NCI-H187 (cell line): ENCODE results near the gene LEAP2.

Experiments
- DNase-seq, 2 experiments: peaks; one replicate each; lab custom pipeline; 2025; lab: John Stamatoyannopoulos, UW

LEAP2 gene, protein sequence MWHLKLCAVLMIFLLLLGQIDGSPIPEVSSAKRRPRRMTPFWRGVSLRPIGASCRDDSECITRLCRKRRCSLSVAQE

DNA sequence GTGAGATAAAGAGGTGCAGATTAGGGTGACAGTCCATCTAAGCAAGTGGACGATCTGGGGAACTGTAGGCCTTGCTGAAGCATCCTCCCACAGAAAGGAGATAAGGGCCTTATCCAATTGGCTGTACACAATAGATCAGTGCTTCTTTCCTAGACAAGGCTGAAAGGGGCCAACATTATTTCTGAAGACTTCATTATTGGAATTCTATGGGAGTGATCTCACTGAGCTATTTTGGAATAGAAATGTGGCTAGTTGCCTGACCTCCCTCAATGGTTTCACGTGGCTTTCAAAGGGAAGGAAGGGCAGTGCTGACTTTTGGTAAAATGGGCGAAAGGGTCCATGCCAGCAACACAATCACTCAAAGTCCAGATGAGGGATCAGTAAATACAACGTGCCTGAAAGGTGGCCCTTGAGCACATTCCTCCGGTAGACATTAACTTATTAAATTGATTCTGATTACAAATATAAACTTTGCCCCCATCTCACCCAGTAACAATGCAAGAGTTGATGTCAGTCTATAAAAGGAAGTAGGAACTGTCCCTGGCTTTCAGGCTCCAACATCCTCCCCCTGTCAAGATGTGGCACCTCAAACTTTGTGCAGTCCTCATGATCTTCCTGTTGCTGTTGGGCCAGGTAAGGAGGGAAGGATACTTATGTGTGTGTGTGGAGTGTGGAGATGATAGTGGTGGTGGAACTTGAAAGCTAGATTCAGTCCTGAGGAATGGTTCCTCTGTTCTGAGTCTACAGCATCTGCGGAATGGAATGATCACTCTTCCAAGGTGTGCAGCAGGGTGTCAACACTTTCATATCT lies at the start of gene LEAP2:
Gene LEAP2, plus strand, starts transcription at position 550 of the 811 bp plus-strand sequence. Its CDS starts 27 bp downstream, at position 577.
- no peak for DNase-seq

DNA sequence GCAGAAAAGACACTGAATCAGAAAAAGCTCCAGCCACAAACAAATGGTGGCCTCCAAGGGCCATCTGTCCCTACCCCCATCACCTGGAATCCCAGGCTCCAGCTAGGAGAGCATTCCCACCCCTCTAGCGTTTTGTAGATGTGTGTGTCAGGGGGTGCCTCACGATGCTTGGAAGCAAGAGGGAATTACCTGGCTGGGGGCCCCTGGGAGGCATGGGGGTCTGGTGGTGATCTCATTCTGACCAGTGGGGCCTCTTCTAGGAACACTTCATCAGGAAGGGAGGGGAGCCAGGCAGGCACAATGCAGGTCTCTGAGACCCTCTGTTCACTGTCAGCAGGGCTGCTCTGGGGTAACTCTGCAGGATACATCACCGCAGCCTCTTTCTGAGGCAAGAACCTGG lies 49.0 kb upstream of the LEAP2 start:
- DNase-seq = no peak

DNA sequence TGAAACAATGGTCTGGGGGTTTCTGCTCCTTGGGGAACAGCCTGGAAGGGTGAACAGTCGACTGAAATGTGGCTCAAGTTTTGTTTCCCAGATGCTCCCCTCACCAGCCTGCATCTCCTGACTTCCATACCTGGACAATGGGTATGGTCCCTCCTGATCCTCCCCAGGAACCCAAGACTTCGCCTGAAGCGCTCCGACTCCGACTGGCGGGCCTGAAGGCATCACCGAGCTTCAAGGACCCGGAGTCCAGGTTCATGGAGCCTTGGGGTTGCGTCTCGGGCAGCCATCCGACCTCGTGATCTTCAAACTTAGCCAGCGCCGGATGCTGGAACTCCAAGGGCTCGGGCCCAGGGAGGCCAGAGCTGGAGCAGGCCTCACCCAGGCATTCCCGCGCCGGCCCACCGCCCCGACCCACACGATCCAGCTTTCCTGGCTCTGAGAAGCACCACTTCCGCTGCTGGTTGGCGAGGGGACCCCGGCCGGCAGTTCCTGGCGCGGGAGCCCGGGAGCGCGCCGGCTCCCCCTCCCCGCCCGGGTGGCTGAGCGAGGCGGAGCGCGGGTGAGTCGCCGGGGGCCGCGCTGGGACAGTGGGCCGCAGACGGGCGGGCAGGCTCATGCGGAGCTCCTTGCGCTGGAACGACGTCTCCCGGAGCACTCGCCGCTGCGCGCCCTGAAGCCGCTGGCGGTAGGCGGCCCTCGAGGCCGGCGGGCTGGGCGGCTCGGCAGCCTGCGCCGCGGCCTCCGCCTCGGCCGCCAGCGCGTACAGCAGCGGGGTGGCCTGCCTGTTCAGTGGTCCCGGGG lies 48.2 kb upstream of the LEAP2 start:
- DNase-seq = no peak

DNA sequence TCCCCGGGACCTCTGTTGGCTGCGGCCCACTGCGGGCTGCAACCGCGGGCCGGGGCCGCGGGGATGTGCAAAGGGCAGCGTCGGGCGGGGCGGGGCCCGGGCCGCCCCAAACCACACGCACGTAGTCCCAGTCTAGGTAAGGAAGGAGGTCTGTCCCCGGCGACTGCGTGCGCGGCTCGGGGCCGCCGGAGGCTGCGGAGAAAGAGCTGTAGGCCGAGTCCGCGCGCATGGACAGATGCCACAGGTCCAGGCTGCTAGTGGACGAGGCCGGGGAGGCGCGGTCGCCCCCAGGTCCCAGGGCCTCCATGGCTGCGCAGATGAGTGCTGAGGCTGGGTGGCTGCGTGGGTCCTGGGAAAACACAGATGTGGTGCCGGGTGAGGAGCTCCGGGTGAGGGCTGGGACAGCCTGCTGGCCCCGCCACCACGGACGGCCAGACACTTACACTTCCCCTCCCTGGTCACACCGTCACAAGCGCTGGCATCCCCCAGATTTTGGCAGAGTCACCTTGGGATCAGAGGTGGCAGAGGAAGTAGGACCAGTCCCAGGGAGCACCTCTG lies 47.6 kb upstream of the LEAP2 start:
- no peak for DNase-seq

DNA sequence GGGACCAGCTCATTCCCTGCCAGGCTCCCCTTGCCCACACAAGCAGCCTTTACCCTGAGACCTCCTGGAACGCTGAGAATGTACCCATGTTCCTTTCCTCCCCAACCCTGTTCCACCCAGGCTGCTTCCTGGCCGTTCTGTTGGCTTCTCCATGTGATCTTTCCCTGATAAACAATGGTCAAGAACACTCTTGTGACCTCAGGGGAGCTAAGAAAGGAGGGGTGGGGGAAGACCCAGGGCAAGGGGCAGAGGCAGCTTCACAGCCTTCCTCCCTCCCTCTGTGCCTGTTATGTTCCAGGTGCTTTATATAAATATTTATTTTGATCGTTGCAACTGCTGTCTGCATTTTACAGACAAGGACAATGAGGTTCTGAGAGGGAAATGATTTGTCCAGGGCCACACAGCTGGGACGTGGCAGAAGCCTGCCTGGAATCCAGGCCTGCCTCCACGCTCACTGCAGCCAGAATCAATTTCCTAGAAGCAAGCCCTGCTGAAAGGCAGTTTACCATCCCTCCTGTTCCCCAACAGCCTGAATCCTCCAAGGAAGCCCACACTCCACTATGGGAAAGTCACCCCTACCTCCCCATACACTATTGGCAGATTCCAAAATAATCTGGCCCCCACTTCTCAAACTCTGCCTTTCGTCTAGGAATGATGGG lies 46.9 kb upstream of the LEAP2 start:
- no peak for DNase-seq

DNA sequence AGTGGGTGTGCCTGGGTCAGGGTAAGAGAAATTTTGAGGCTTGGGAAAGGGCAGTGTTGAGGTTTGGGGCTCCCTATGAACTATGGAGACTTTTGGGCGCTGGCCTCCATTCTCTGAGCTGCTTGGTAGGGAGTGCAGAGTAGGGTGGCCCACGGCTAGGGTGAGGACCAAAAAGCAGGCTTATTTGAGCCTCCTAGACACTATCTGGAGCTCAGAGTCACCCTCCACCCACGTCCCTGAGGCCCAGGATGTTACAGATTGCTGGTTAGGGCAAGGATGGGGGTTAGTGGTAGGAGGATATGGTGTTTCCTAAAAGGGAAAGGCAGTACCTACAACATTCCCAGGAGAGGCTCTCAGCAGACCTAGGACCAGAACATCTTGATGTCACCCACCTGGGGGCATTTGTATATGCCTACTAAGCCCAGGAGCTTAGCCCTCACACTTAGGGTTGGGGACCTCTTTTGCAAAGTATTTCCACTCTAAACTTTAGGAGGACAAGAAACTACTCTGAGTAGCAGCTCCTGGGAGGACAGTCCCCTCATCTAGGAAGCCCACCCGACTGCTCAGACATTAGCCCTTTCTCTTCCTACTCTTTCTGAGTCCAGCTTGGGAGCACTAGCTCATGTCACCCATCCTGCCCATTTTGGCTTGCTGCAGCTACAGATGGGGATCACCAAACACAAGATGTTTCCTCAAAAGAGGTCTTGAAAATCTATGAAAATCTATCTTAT lies 45.4 kb upstream of the LEAP2 start:
- DNase-seq = no peak

DNA sequence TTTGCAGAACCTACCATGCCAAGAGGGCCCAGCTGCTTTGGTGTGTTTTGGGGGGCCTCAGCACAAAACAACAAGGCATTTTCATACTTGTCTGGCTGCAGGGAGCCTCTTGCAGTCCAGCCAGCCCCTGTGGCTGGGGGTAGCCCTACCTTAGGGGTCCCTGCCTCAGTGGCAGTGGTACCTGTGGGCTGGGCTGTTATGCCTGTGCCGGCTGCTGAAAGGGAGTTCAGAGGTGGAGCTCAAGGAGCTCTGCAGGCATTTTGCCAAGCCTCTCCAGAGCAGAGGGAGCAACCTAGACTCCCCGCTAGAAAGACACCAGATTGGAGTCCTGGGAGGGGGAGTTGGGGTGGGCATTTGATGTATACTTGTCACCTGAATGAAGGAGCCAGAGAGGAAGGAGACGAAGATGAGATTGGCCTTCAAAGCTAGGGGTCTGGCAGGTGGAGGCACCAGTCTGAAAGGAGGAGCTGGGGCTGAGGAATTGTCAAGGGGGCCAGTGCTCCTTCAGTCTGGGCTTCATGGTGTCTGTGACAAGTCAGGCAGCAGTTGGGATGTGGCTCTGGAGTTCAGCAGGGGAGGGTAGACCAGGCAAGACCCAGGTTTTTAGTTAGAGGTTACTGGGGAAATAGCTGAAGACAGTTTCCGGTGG lies 44.5 kb upstream of the LEAP2 start:
- DNase-seq = no peak

DNA sequence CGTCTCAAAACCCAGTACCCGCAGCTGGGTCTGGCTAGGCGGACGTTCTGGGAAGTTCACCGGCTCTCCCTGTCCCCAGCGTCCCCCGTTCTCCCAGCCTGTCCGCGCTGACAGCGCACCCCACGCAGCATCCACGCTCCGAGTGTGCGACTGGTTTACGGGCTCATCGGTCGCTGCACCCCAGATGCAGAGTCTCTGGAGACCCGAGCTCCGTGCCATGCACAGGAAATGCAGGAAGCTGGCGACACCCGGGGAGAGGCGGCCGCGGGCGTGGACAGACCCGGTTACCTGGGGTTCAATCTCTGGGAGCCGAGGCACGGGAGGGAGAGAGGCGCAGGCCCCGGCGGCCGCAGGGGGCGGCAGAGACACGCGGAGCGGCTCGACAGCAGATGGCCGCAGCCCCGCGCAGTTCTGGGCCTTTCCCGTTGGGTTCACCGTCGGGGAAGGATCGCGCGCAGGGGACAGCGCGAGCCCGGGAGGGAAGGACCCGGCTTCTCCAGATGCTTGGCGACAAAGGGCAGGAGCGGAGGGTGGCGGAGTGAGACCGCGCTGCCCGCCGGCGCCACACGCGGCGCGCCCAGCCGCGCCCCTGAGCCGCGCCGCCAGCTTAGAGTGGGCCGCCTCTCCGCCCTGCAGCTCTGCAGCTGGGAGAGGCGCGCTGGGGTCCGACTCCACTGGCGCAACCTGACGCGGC lies 43.6 kb upstream of the LEAP2 start:
- DNase-seq = peak; percentile 15 to 41

DNA sequence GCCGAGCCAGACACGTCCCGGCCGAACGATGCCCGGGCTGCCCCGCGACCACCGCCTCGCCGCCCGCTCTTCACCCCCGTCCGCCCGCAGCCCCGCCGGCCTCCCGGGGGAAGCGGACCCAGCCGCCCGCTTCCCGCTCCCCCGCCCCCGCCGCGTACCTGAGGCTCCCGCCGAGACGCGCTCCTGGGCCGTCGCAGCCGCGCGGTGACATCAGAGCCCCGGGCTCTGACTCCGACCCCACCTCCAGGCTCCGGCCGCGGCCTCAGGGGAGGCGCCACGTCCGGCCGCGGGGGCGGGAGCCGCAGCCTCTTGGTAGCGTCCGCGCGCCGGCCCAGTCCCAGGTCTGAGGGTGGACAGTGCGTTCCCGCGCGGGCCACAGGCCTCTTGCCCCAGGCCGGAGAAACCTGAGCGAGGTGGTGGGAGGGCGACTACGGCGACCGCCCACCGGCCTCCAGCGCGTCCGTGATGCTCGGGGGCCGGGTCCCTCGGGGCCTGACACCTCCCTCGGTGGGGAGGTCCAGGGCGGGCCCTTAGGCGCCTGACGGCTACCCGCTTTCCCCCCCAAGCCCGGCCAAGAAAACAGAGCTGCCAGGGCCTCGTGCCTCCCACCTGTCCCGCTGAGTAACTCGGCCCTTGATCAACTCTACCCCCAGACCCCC lies 42.9 kb upstream of the LEAP2 start, which contains the start of gene SHROOM1:
Gene SHROOM1, minus strand, starts transcription at position 212 of the 659 bp plus-strand sequence. CDS start 4,507 bp downstream, outside the sequence.
- DNase-seq = peak in 1 of 2 experiments; percentile 28

DNA sequence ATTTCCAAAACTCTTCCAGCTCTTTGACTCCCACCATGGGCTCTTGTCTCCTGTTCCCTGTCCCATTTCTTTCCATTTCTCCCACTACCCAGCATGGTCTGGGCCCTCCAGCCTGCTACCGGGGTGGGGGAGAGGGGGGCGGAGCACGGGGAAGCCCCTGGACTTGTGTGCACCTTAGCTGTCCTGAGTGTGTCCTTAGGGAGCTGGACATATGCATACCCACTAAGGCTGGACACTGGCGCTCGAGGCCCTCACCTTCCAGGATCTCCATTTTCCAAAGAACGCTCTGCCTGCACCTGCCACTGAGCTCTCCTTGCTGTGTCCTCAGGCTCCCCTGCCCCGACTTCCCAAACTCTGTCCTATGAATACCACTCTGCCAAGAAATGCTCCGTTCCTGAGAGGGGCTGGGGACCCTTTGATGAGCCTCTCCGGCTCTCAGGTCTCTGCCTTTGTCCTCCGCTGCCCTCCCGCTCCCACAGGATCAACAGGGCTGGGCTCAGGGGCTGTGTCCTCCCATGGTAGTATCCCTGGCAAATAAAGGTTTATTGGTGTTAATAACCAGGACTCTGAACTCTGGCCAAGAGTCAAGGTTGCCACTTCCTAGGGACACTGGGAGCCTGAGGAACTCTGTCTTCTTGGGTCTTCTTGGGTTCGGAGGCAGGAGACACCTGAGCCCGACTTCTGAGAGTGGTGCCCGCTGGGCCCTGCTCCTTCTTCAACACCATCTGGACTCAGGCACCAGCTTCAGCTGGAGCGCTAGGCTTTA lies 42.2 kb upstream of the LEAP2 start:
- DNase-seq = no peak

DNA sequence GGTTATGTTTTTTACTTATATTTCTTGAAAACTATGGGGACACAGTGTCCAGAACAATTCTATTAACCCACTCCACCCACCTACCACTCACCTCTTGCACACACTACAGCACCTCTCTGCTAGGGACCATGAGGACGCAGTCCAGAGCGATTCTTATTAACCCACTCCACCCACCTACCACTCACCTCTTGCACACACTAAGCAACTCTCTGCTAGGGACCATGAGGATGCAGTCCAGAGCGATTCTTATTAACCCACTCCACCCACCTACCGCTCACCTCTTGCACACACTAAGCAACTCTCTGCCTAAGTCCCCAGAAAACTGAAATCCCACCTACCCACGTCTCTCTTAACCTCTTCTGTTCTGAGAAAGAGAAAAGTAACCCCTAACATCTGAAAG lies 40.9 kb upstream of the LEAP2 start:
- DNase-seq = no peak

DNA sequence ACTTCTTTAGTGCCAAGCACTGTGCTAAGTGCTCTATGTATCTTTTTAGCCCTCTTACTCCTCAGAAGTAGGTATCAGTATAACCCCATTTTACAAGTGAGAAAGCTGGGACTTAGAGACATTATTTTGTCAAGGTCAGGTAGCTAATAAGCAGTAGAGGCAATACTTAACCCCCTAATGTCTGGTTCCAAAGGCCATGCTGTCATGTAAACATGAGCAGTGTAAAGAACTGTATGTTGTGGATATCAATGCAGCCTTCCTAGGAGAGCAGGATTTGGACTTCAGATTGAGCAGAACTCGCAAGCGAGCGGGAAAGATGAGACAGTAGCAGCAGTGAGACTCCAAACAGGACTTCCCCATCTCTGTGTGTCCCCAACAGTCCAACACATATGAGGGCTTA lies 39.4 kb upstream of the LEAP2 start:
- DNase-seq = no peak

DNA sequence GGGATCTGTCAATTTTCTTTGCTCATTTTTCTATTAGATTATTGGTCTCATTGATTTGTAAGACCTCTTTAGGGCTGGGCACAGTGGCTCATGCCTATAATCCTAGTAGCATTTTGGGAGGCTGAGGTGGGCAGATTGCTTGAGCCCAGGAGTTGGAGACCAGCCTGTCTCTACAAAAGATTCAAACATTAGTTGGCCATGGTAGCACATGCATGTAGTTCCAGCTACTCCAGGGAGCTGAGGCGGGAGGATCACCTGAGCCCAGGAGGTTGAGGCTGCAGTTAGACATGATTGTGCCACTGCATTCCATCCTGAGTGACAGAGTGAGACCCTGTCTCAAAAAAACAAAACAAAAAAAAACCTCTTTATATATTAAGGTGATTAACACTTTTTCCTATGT lies 36.6 kb upstream of the LEAP2 start:
- no peak for DNase-seq

DNA sequence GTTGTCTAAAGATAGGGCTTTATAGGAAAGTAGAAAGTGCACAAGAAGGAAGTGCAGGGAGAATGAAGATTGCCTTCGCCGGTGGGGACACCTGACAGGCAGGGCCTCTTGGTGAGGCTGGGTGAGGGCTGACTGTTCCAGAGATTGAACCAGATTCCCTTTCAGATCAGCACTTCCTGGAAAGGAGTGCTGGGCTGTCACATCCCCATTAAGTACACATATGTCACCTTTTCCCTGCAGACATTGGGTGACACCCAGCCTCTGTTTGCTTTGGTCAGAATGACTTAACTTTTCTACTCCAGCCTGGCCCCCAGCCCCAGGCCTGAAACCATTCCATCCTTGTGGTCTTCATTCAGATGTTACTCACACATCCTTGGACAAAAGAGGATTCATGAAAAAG lies 35.6 kb upstream of the LEAP2 start:
- DNase-seq = no peak

DNA sequence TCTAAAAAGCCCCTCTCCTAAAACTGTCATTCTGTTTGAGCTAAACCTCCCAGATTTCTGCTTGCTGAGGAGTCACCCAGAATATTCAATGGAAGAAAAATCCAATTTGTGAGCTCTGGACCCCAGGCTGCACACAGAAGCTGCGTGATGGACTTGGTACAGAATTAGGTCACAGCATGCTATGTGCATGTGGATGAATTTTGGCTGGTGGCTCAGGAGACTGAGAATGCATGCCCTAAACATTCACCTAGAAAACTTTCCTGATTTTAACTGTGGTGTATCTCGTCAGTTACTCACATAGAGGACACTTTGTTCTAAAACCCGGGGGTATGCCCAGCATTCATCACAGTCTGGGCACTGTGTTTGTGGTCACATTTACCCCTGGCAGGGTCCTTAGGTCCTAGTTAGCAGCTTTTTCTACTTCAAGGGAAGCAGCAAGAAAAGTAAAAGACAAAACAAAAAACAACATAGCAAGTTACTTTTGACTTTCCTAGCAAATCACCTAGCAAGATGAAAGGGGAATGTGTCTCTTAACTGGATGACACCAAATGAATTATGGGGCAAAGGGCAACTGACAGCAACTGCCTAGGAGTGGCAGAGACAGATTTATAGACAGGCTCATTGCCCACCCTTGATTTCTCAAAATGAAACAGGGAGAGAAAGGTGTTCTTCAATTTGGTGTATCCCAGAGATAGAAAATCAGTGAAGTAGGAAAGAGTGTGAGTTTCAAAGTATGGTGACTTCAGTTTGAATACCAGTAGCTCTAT lies 34.8 kb upstream of the LEAP2 start:
- DNase-seq = no peak

DNA sequence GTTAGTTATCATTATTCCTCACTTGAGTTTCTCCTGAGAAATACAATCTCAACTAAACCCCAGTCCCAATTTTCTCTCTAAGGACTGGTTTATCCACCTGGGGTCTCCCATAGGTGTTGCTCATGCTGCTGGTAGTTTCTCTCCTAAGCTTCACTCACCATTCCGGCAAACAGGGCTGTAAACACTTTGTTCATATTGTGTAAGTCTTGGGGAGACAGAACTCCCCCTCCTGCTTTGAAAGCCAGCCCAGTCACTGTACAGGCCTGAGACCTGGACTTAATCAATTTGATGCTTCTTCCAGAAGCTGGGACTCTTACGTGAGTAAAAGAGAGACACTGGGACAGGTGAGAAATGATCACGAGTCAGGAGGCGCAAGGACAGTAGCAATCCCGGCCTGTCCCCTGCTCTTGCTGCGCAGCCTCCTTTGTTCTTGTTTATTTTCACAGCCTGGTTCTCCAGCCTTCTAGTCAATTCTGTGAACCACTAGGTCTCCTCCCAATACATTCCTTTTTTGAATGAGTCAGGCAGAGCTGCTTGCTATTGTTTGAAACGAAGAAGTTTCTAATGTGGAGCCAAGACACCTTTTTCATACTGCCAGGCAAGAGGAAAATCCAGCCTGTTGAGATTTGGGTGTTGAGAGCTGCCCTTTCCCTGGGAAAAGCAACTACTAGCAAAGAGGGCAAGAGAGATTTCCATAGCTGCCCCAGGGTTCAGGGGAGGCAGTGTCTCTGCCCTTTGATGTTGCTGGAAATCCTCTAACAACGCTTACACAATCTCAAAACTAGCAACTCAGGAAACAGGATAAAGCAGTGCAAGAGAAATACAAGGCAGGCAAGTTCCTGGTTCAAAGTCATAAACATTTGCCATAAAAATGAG lies 33.8 kb upstream of the LEAP2 start:
- DNase-seq = no peak

DNA sequence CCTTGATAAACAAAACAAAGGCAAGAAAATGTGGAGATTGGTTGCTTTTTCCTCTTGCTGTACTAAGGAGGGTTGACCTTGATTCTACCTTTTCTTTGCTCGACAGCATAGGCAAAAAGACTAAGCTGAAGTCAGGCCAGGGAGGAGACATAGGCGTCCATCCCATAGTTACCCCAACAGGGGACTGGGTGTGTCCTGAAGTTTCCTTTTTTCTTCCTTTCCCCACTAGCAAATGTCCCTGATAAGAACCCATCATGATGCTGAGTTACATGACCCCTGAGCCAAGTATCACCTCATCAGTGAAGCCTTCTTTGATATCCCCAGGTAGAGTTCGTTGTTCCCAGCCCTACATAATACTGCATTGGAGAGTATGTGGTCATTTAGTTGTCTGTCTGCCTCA lies 33.2 kb upstream of the LEAP2 start:
- DNase-seq = no peak
